ENCODE measurements around the gene TRIM62.

GRCh38 chr1:33126411-33127000, 55.3 kb downstream of the TRIM62 start:
- TF ChIP-seq MAFK (IDR thresholded peaks at IDR 0.05; ENCODE audit: partially characterized antibody) (no peak), GATA3 (IDR thresholded peaks at IDR 0.05; ENCODE audit: borderline replicate concordance) (no peak), BHLHE40 (IDR thresholded peaks at IDR 0.05; ENCODE audit: low read depth, low read length) (no peak), CTCF (IDR thresholded peaks at IDR 0.05) (no peak), RAD21 (conservative IDR thresholded peaks at IDR 0.05 in 1 of 2, IDR thresholded peaks at IDR 0.05 in 1 of 2) (no peak), NR3C1 (IDR thresholded peaks at IDR 0.05) (no peak), POLR2A (IDR thresholded peaks at IDR 0.05; ENCODE audit: low read length) (no peak), TFCP2L1 (CRISPR knock-in tag; IDR thresholded peaks at IDR 0.05) (no peak)

Measured in A549 (cell line).